Measurements from ENCODE around the gene TANC2. TPM values are rescaled to one million over a fixed set of nuclear protein-coding genes. Genes with fewer than 3 reads are reported as not detected.

Gene TANC2
- total and polyA plus RNA-seq, 2 of the 8 experiments (the other 6 are each of a cell fraction or from before 2014, with no cell fraction given): 5.7 to 21.9 TPM

DNA sequence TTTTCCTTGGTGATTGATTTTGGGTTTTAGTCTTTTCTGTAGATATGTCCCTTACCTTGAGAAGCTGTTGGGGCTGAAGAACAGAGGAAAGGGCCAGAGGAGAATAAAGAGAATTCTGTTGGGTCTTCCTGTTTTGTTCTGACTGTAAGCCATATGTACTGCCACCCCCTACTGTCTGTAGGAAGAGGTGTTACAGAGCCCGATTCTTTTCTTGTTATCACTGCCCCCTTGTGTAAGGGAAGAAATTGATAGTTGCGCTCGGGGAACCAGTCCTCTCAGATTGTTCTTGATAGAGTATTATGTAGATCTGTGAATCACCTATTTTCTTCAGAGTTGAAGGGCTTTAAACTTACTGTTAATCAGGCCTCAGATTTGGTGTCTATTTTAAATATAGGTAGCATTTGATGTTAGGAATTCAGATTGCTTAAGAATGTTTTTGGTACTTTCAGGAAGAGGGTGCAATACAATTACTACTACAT is 2.4 kb downstream of the TANC2 start:
- H3K79me2 ChIP-seq (ENCODE audit: control insufficient read depth in 1 of 2, insufficient read depth in 2 of 2, low read length in 2 of 2): peaks cover 0 to 49% of the 10 kb centered on the region in 2 experiments; a peak in 2 of 4 replicates
- H3K4me1 ChIP-seq (replicated peaks in 1 of 4; ENCODE audit: control insufficient read depth in 3 of 4, insufficient read depth in 4 of 4, low read length in 3 of 4): peaks cover 4 to 16% (median 9%) of the 10 kb centered on the region in 4 experiments; a peak in 6 of 7 replicates
- no peak overlapping the region for H3K18ac ChIP-seq (ENCODE audit: extremely low read depth, low read length)
- no peaks in the 10 kb centered on the region; a peak in 1 of 8 replicates for H3K36me3 ChIP-seq (ENCODE audit: control insufficient read depth in 2 of 4, insufficient read depth in 4 of 4, low read length in 3 of 4)
- H4K8ac ChIP-seq (ENCODE audit: extremely low read depth, insufficient read depth, low read length): no peak overlapping the region
- ChIA-PET CTCF (ENCODE audit: partially characterized antibody) (interaction anchor here (0.6 to 1.8 kb wide), 12 partner anchors 8 to 275 kb away, joined by 3 to 8 read pairs (median 3); no protein-coding TSS in a partner anchor), POLR2A (ENCODE audit: partially characterized antibody) (no interaction called here)
- H2BK15ac ChIP-seq (ENCODE audit: low read length): no peak overlapping the region
- no peak overlapping the region for H3K27ac ChIP-seq (ENCODE audit: low read depth, low read length)
- H3K4me2 ChIP-seq (ENCODE audit: insufficient read depth in 1 of 2, low read depth in 2 of 2, low read length in 2 of 2): no peak overlapping the region
- peaks cover 8% of the 10 kb centered on the region for H3K23me2 ChIP-seq (ENCODE audit: low read depth, low read length)
- H3K56ac ChIP-seq (replicated peaks; ENCODE audit: insufficient read length, low read depth, low read length): no peak overlapping the region
- 20% methylated on average over 3 of the region's 3 CpGs; no CpG with 5 or more reads in 1 of the 2 experiments for WGBS, 2 experiments (ENCODE audit: extremely low coverage in 1 of 2, insufficient coverage in 1 of 2, insufficient read length in 1 of 2, insufficient replicate concordance in 2 of 2, low coverage in 1 of 2, low lambda C conversion rate in 2 of 2, missing lambda C conversion rate in 1 of 2)
- no peaks in the 10 kb centered on the region; the same call in 1 of the 2 replicates for H3K79me1 ChIP-seq (ENCODE audit: low read depth, low read length)
- H2BK20ac ChIP-seq (ENCODE audit: low read length): no peak overlapping the region
- no peak overlapping the region for H2BK5ac ChIP-seq (ENCODE audit: low read depth, low read length)
- no peak overlapping the region for H4K5ac ChIP-seq (ENCODE audit: insufficient read length, low read depth, low read length)
- peaks cover 4% of the 10 kb centered on the region in 2 experiments; a peak in 1 of 4 replicates for H3K9me3 ChIP-seq (ENCODE audit: insufficient read depth in 2 of 2, low read depth in 1 of 2, low read length in 1 of 2)
- no peak overlapping the region for H2AFZ ChIP-seq (ENCODE audit: low read length)
- H2BK12ac ChIP-seq (ENCODE audit: low read depth, low read length): no peak overlapping the region
- H3K9ac ChIP-seq (replicated peaks in 1 of 4; ENCODE audit: extremely low read depth in 1 of 4, low read depth in 3 of 4, low read length in 3 of 4): no peak overlapping the region
- FAIRE-seq (peak; percentile 85), DNase-seq (ENCODE audit: low read depth in 1 of 2, low spot score in 2 of 2) (no peak)
- H3K27me3 ChIP-seq (replicated peaks in 1 of 4; ENCODE audit: control insufficient read depth in 3 of 4, extremely low read depth in 1 of 4, insufficient read depth in 3 of 4, low read length in 3 of 4): peaks cover 0 to 16% (median 7%) of the 10 kb centered on the region in 4 experiments; a peak in 5 of 7 replicates
- peaks cover 0 to 1% of the 10 kb centered on the region in 2 experiments for H4K20me1 ChIP-seq (replicated peaks in 1 of 2; ENCODE audit: control insufficient read depth in 1 of 2, insufficient read depth in 2 of 2, low read length in 2 of 2)
- no peak overlapping the region for H3K14ac ChIP-seq (ENCODE audit: insufficient read length)
- H3K4ac ChIP-seq (replicated peaks; ENCODE audit: insufficient read length, low read depth, low read length): no peak overlapping the region
- no peak overlapping the region for H2AK5ac ChIP-seq (ENCODE audit: low read depth, low read length)
- H4K91ac ChIP-seq (replicated peaks; ENCODE audit: insufficient read length, low read length): no peak overlapping the region
- H3K4me3 ChIP-seq (ENCODE audit: extremely low read depth in 1 of 4, insufficient read depth in 2 of 4, low read depth in 3 of 4, low read length in 4 of 4): no peak overlapping the region
- H2BK120ac ChIP-seq (replicated peaks; ENCODE audit: low read depth, low read length): no peak overlapping the region
- H3K23ac ChIP-seq (ENCODE audit: insufficient read length): no peak overlapping the region
- TF ChIP-seq MAX (IDR thresholded peaks at IDR 0.05) (no peak), YY1 (IDR thresholded peaks at IDR 0.05; ENCODE audit: low read depth, low read length) (0 out of 2 replicates have a peak, but pooled peaks have one; percentile 34), RAD21 (IDR thresholded peaks at IDR 0.05 in 1 of 2, conservative IDR thresholded peaks at IDR 0.05 in 1 of 2; ENCODE audit: low read depth in 2 of 2, low read length in 2 of 2) (peak; percentile 83 to 90), TAF7 (optimal IDR thresholded peaks at IDR 0.05; ENCODE audit: borderline replicate concordance, low read depth, low read length) (no peak), POLR2AphosphoS5 (IDR thresholded peaks at IDR 0.05; ENCODE audit: low read depth, low read length) (no peak), SP1 (IDR thresholded peaks at IDR 0.05; ENCODE audit: low read depth, low read length) (0 out of 2 replicates have a peak, but pooled peaks have one; percentile 29), ASH2L (IDR thresholded peaks at IDR 0.05; ENCODE audit: low read length) (no peak)
- TF ChIP-seq, protein P1, sequence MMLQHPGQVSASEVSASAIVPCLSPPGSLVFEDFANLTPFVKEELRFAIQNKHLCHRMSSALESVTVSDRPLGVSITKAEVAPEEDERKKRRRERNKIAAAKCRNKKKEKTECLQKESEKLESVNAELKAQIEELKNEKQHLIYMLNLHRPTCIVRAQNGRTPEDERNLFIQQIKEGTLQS (IDR thresholded peaks at IDR 0.05; ENCODE audit: insufficient read depth, low read depth, low read length): no peak
- TF ChIP-seq, protein P2, sequence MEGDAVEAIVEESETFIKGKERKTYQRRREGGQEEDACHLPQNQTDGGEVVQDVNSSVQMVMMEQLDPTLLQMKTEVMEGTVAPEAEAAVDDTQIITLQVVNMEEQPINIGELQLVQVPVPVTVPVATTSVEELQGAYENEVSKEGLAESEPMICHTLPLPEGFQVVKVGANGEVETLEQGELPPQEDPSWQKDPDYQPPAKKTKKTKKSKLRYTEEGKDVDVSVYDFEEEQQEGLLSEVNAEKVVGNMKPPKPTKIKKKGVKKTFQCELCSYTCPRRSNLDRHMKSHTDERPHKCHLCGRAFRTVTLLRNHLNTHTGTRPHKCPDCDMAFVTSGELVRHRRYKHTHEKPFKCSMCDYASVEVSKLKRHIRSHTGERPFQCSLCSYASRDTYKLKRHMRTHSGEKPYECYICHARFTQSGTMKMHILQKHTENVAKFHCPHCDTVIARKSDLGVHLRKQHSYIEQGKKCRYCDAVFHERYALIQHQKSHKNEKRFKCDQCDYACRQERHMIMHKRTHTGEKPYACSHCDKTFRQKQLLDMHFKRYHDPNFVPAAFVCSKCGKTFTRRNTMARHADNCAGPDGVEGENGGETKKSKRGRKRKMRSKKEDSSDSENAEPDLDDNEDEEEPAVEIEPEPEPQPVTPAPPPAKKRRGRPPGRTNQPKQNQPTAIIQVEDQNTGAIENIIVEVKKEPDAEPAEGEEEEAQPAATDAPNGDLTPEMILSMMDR (IDR thresholded peaks at IDR 0.05; ENCODE audit: control extremely low read depth in 1 of 3, insufficient read depth in 1 of 3, low read depth in 1 of 3, low read length in 3 of 3): peak in 2 of 3 experiments; percentile 87 to 99; a peak in 3 of 4 replicates

All from H1 (cell line).